AG04450 (cell line): ENCODE measurements around the gene RRP8. TPM values are rescaled to one million over a fixed set of nuclear protein-coding genes. Genes with fewer than 3 reads are reported as not detected.

Source experiments
- CTCF ChIA-PET: fragments of 300-600, 350-600 bp; formaldehyde crosslinking; extraction: SDS; loops from one replicate; lab custom pipeline; 2022; ENCODE audit warnings: antibody characterized with exemption, inconsistent platforms; lab: Charles Lee
- POLR2A ChIA-PET: fragments of 350-600 bp; formaldehyde crosslinking; extraction: SDS; loops from one replicate; lab custom pipeline; 2021; ENCODE audit warnings: antibody characterized with exemption, inconsistent platforms; lab: Yijun Ruan, JAX
- DNase-seq: peaks from one replicate; pipeline ENCODE4 v3.0.0-alpha.2; 2011; ENCODE audit warnings: low read depth, low spot score
- H3K27ac ChIP-seq: one replicate; pipeline ENCODE4 v1.5.1; 2012; ENCODE audit warnings: low read depth, low read length, control low read depth
- H3K27me3 ChIP-seq: one replicate; pipeline ENCODE4 v1.6.0; 2012; ENCODE audit warnings: low read length; ENCODE audit not compliant: control insufficient read depth, insufficient read depth
- H3K4me3 ChIP-seq: 2 replicates; pipeline ENCODE4 v1.5.1; 2011; ENCODE audit warnings: mild to moderate bottlenecking, low read depth, low read length, control low read depth
- H3K9me3 ChIP-seq: 2 replicates; pipeline ENCODE4 v1.5.1; 2012; ENCODE audit warnings: low read length; ENCODE audit not compliant: control insufficient read depth, insufficient read depth
- CTCF ChIP-seq: IDR thresholded peaks from 2 replicates; pipeline ENCODE4 v1.5.1; 2011; ENCODE audit warnings: low read depth, low read length, control low read depth, inconsistent platforms
- polyA plus RNA-seq: library from polyadenylated mRNA; depleted of rRNA; stranded (reverse); fragments of >200 nt; gene quantifications from 2 replicates; pipeline ENCODE4 v1.2.3, GENCODE V29; 2011

RRP8 gene
- polyA plus RNA-seq, 1 experiment, result 16.3 TPM

GRCh38 chr11:6579681-6580080, 23.7 kb downstream of the RRP8 start:
- H3K4me3 ChIP-seq, result no peak overlapping the region
- H3K27ac ChIP-seq, result no peak overlapping the region
- H3K27me3 ChIP-seq, result no peaks in the 10 kb centered on the region
- POLR2A ChIA-PET, result no interaction called here
- no peaks in the 10 kb centered on the region for H3K9me3 ChIP-seq
- no peak for DNase-seq
- TF ChIP-seq CTCF, result no peak
- CTCF ChIA-PET, result no interaction called here

- CTCF ChIA-PET, result no interaction called here
- no peak for DNase-seq
- H3K27ac ChIP-seq, result no peak overlapping the region
- H3K4me3 ChIP-seq, result no peak overlapping the region
- POLR2A ChIA-PET, result no interaction called here
- no peak for TF ChIP-seq CTCF
- H3K27me3 ChIP-seq, result no peaks in the 10 kb centered on the region
- no peaks in the 10 kb centered on the region for H3K9me3 ChIP-seq
Observed at GRCh38 chr11:6578134-6578533, 25.3 kb downstream of the RRP8 start.

GRCh38 chr11:6576471-6577373, 26.7 kb downstream of the RRP8 start:
- CTCF ChIA-PET, result interaction anchor here (1.1 kb wide), 1 partner anchor 46 kb away, joined by 4 read pairs; no protein-coding TSS in a partner anchor
- no peak overlapping the region for H3K4me3 ChIP-seq
- no peaks in the 10 kb centered on the region for H3K9me3 ChIP-seq
- POLR2A ChIA-PET, result no interaction called here
- H3K27me3 ChIP-seq, result no peaks in the 10 kb centered on the region
- DNase-seq, result no peak
- no peak overlapping the region for H3K27ac ChIP-seq
- TF ChIP-seq CTCF, result no peak

- no peaks in the 10 kb centered on the region for H3K27me3 ChIP-seq
- DNase-seq, result no peak
- CTCF ChIA-PET, result interaction anchor here (0.6 to 1.2 kb wide), 2 partner anchors 128 to 196 kb away, joined by 4 to 6 read pairs; no protein-coding TSS in a partner anchor
- H3K27ac ChIP-seq, result no peak overlapping the region
- peaks cover 8% of the 10 kb centered on the region; the same call in 1 of the 2 replicates for H3K9me3 ChIP-seq
- no peak overlapping the region for H3K4me3 ChIP-seq
- POLR2A ChIA-PET, result no interaction called here
- TF ChIP-seq CTCF, result no peak
Observed at GRCh38 chr11:6574816-6575715, 28.4 kb downstream of the RRP8 start.
